Measurements from ENCODE around the gene CPN2.

CPN2 gene

DNA sequence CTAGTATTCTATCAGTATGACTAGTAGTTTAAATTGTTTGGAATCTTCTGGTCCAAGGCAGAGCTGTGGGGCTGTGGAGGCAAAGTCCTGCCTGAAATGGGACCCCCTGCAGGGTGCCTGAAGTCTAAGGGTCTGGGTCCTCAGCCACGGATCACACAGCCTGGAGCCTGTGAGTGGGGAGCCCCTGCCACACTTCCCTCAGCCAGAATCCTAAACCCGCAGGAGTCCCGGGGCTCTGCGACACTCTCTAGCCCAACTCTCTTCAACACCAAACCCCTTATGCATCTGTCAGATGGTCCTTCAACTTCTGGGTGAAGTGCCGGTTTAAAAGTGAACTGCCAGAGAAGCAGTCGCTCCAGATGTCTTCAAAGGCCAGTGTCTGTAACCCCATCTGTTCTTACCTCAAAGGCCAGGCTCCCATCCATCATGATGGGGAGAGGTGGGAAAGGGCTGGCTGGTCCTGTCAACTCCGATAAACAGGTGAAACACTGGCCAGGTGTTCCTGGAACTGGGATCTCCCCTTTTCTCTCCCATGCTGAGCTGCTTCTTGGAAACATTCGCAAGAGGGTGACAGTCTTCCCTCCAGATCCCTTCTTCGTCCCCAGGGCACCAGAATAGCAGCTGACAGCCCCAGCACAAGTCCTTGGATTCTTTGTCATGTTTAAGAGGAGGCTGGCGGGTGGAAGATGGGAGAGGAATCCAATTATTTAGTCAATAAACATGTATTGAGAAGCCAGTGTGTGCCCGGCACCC is 45.6 kb downstream of the CPN2 start:
- H3K4me3 ChIP-seq (ENCODE audit: low read length): no peak overlapping the region
- no peak for DNase-seq (ENCODE audit: low read depth)
- TF ChIP-seq, protein P1, sequence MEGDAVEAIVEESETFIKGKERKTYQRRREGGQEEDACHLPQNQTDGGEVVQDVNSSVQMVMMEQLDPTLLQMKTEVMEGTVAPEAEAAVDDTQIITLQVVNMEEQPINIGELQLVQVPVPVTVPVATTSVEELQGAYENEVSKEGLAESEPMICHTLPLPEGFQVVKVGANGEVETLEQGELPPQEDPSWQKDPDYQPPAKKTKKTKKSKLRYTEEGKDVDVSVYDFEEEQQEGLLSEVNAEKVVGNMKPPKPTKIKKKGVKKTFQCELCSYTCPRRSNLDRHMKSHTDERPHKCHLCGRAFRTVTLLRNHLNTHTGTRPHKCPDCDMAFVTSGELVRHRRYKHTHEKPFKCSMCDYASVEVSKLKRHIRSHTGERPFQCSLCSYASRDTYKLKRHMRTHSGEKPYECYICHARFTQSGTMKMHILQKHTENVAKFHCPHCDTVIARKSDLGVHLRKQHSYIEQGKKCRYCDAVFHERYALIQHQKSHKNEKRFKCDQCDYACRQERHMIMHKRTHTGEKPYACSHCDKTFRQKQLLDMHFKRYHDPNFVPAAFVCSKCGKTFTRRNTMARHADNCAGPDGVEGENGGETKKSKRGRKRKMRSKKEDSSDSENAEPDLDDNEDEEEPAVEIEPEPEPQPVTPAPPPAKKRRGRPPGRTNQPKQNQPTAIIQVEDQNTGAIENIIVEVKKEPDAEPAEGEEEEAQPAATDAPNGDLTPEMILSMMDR (IDR thresholded peaks at IDR 0.05; ENCODE audit: insufficient read depth, low read depth, low read length, missing control alignments): no peak

DNA sequence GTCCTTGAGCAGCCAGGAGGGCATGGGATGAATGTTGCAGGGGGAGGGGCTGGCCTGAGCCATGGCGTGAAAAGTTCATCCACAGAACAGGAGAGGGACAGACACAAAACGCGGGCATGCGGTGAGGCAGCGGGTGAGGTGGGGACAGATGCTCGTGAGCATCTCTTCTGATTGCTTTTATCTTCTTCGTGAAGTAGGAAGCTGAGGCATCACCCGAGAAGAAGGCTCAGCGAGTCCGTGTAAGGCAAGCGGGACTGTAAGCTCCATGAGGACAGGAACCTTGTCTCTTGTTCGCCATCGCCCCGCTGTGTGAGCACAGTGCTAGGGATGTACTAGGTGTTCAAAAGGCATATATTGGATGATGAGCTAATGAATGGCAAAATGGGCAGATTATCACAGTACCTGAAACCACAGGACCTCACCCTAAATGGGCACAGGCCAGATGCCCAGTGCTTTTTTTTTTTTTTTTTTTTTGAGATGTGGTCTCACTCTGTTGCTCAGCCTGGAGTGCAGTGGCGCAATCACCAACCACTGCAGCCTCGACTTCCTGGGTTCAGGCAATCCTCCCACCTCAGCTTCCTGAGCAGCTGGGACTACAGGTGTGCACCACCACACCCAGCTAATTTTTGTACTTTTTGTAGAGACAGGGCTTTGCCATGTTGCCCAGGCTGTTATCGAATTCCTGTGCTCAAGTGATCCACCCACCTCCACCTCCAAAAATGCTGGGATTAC is 46.8 kb downstream of the CPN2 start:
- DNase-seq (ENCODE audit: low read depth): no peak
- TF ChIP-seq, protein P1 (IDR thresholded peaks at IDR 0.05; ENCODE audit: insufficient read depth, low read depth, low read length, missing control alignments): no peak
- no peak overlapping the region for H3K4me3 ChIP-seq (ENCODE audit: low read length)

DNA sequence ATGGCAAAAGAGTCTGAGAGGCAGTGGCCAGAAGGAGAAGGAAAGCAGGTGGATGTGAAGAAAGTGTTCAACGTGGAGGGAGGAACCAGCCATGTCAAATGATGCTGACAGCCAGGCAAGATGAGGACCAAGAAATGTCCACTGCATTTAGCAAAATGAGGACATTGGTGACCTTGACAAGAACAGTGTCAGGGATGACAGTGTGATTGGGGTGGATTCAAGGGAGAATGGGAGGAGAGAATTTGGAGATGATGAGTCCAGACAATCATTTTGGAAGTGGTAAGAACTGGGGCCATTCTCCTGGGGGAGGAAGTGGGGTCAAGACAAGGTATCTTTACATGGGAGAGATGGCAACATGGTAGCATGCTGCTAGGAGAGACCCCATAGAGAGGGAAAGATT is 47.4 kb downstream of the CPN2 start:
- TF ChIP-seq, protein P1 (IDR thresholded peaks at IDR 0.05; ENCODE audit: insufficient read depth, low read depth, low read length, missing control alignments): no peak
- DNase-seq (ENCODE audit: low read depth): no peak

DNA sequence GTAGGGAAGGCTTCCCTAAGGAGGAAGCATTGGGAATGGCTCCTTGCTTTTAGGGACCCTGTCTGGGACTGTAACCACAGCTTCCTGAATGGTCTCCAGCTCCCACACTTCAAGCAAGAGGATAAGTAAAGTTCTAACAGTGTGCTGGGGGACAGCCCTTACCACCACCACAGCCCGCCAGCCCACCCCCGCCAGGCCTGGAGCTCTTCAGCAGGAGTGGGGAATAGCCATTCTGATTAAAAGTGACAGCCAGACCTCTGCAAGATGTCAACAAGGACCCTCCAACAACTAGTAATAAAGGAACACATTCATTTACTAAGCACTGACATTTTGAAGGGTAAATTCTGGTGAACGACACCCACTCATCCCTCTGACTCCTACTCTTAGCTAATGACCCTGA is 49.4 kb downstream of the CPN2 start:
- no peak for DNase-seq (ENCODE audit: low read depth)
- TF ChIP-seq, protein P1 (IDR thresholded peaks at IDR 0.05; ENCODE audit: insufficient read depth, low read depth, low read length, missing control alignments): no peak

More for the DNA sequence above, 47.4 kb downstream of the CPN2 start:
- H3K4me3 ChIP-seq (ENCODE audit: low read length): no peak overlapping the region

DNA sequence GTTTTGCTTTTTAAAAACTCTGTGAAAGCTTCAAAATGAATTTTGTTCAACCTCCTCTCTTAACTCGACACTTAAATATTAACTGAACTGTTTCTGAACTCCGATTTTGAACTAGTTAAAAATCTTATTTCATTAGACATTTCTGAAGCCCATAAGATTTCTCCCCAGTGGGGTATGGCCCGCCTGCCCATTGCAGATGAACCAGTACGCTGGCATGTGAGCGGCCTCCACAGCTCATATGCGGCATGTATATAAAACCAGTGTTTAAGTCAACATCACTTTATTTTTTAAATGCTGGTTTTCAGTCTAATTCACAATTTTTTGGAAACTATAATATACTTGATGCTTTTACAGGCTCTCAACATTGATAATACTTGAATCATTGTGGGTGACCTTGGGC is 50.2 kb downstream of the CPN2 start:
- no peak overlapping the region for H3K4me3 ChIP-seq (ENCODE audit: low read length)
- TF ChIP-seq, protein P1 (IDR thresholded peaks at IDR 0.05; ENCODE audit: insufficient read depth, low read depth, low read length, missing control alignments): no peak
- DNase-seq (ENCODE audit: low read depth): no peak

More for the DNA sequence above, 49.4 kb downstream of the CPN2 start:
- no peak overlapping the region for H3K4me3 ChIP-seq (ENCODE audit: low read length)

DNA sequence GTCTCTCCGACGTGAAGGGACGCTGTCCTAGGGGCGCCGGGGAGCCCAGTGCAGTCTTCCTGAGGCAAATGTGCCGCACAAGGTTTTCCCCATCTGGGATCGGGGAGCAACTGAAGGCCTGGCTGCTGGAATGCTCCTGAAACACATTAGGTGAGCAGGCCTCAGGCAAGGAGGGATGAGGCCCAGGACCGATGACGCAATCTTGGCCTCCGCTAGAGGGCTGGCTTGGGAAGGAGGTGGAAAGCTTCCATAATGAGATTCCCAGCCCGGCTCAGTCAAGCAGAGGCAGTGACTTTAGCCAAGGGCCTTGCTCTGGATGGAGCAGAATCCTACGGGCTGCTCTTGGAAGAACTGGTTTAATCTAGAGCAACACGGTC is 50.8 kb downstream of the CPN2 start:
- H3K4me3 ChIP-seq (ENCODE audit: low read length): no peak overlapping the region
- TF ChIP-seq, protein P1 (IDR thresholded peaks at IDR 0.05; ENCODE audit: insufficient read depth, low read depth, low read length, missing control alignments): peak; percentile 8
- peak; percentile 66 for DNase-seq (ENCODE audit: low read depth)
